ENCODE data around the gene NUDT8.
"Not testable (repeated sequence)": the region's sequence is repeated elsewhere in the genome, so short reads cannot be mapped to it uniquely, and the experiment has no call there.

Gene NUDT8

GRCh38 chr11:67664696-67665540 is 35.2 kb upstream of the NUDT8 start:
- no peak for DNase-seq (ENCODE audit: low read depth)
- no peak for TF ChIP-seq CTCF (conservative IDR thresholded peaks at IDR 0.05; ENCODE audit: low read length)
- H3K4me3 ChIP-seq (ENCODE audit: low read length), result no peak overlapping the region

- no peak for DNase-seq (ENCODE audit: low read depth)
- no peak for TF ChIP-seq CTCF (conservative IDR thresholded peaks at IDR 0.05; ENCODE audit: low read length)
- H3K4me3 ChIP-seq (ENCODE audit: low read length), result no peak overlapping the region
Measured at GRCh38 chr11:67664213-67664585, 34.5 kb upstream of the NUDT8 start.

- no peak overlapping the region for H3K4me3 ChIP-seq (ENCODE audit: low read length)
- TF ChIP-seq CTCF (conservative IDR thresholded peaks at IDR 0.05; ENCODE audit: low read length), result no peak
- no peak for DNase-seq (ENCODE audit: low read depth)
Measured at GRCh38 chr11:67663532-67664212, 33.9 kb upstream of the NUDT8 start.

GRCh38 chr11:67662835-67663531 is 33.2 kb upstream of the NUDT8 start:
- H3K4me3 ChIP-seq (ENCODE audit: low read length), result no peak overlapping the region

GRCh38 chr11:67662142-67662834 is 32.6 kb upstream of the NUDT8 start:
- no peak for DNase-seq (ENCODE audit: low read depth)
- no peak overlapping the region for H3K4me3 ChIP-seq (ENCODE audit: low read length)
- TF ChIP-seq CTCF (conservative IDR thresholded peaks at IDR 0.05; ENCODE audit: low read length), result no peak

More at GRCh38 chr11:67662835-67663531, 33.2 kb upstream of the NUDT8 start:
- no peak for TF ChIP-seq CTCF (conservative IDR thresholded peaks at IDR 0.05; ENCODE audit: low read length)
- DNase-seq (ENCODE audit: low read depth), result no peak

GRCh38 chr11:67660752-67661151 is 31.0 kb upstream of the NUDT8 start:
- DNase-seq (ENCODE audit: low read depth), result not testable (repeated sequence)

GRCh38 chr11:67659651-67660165 is 30.0 kb upstream of the NUDT8 start:
- H3K4me3 ChIP-seq (ENCODE audit: low read length); DNase-seq (ENCODE audit: low read depth): not testable (repeated sequence)

More at GRCh38 chr11:67660752-67661151, 31.0 kb upstream of the NUDT8 start:
- H3K4me3 ChIP-seq (ENCODE audit: low read length), result not testable (repeated sequence)
